Measurements from ENCODE around the gene MTCL3.
"Not testable (repeated sequence)": the region's sequence is repeated elsewhere in the genome, so short reads cannot be mapped to it uniquely, and the experiment has no call there.

Gene MTCL3

DNA sequence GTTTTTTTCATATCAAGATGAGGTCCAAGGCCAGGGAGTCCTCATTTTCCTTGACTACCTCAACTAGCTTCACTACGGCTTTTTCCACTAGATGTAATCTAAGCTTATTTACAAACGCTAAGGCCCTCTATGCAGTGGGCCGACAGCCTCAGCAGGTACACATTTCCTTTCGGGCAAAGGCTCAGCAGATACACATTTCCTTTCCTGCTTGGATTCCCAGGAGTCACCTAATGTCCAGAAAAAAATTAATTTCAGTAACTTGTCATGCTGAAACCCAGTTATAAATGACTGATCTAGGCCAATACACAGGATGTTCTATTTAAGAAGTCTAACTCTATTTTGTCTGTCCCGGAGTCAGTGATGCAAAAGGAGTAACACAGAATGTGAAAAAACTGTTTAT, 52.7 kb downstream of the MTCL3 start:
- DNase-seq (ENCODE audit: low spot score): no peak

GRCh38 chr6:127464881-127465459, 54.2 kb downstream of the MTCL3 start:
- peak; percentile 48 for DNase-seq (ENCODE audit: low spot score)

GRCh38 chr6:127464161-127464880, 54.8 kb downstream of the MTCL3 start:
- DNase-seq (ENCODE audit: low spot score): no peak

DNA sequence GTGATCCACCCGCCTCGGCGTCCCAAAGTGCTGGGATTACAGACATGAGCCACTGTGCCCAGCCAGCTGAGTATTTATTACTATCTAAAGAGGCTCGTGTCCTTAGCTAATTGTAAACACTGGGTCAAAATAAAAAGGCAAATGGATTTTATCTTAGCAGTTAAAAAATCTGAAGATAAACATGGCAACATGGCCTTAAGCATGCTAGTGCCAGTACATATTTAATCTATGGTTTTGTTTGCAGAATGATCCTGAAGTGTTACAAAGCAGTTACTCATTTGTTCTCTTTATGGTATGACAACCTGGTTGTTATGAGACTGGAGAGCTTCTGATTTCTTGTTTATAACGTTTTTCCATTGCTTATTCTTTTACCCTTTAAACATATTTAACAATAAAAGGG, 56.1 kb downstream of the MTCL3 start:
- DNase-seq (ENCODE audit: low spot score): no peak

- DNase-seq (ENCODE audit: low spot score): no peak
These were observed 56.8 kb downstream of the MTCL3 start for GRCh38 chr6:127462376-127462775.

- no peak for DNase-seq (ENCODE audit: low spot score)
These were observed 58.7 kb downstream of the MTCL3 start for GRCh38 chr6:127460465-127460864.

- DNase-seq (ENCODE audit: low spot score): no peak
These were observed 59.9 kb downstream of the MTCL3 start, which contains the start of gene KIAA0408 for GRCh38 chr6:127459231-127459641. KIAA0408 (minus strand) TSS chr6:127459389; CDS start chr6:127453981, 5,408 bp downstream.

DNA sequence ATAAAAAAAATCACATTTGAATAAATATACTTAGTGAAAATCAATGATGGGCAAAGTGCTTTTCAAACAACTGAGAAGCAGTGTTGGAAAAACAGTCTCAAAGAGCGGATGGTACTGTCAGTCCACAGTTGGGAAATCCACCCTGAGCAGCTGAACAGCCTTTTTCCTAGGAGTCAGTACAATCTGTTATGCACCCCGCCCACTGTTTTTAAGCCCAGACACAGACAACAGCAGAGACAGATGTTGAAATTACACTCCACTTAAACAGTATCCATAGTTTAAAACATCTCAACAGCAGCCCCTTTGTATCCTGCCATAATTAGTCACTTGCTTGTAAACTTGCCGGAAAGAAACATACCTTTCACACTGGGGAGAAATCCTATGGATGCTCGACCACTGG, 60.3 kb downstream of the MTCL3 start:
- no peak for DNase-seq (ENCODE audit: low spot score)

DNA sequence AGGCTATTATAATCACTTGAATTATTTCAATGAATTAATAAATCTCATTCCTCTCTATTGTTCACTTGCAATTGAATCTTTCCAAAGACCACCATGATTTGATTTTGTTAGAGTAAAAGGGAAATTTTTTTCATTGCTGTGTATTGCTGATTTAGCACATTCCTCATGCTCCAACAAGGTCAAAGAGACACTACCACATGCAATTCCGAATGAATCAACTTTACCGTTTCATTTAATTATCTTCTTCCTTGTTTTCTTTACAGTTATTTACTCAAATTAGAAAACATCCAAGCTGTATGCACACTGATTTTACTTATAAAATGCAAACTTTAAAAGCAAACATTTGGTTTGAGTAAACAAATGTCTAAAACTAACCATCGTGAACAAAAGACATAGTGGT, 60.9 kb downstream of the MTCL3 start:
- DNase-seq (ENCODE audit: low spot score): no peak

DNA sequence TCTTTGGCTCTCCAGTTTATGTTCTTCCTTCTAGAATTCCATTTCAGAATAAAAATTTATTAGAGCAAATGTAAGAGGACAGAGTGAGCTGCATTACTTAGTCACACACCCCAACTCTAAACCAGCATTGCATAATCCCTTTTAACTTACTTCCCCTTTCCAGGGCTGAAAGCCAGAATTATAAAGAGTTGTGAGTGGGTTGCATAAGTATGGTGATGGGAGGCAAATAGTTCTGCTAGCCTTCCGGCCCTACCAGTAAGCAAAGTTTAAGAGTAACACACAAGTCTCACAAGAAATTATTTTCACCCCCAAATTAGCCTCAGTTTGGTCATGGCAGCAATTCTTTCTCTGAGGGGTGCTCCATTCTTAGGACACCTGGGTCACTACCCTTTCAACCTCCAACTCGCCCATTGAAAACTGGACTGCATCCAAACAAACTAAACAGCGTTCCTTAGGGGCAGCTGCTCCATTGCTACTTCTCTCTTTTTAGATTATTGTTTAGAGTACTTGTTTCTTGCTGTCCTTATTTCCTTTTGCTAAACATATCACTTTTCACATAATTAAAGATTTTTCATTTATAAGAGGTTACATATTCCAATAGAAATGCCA, 61.6 kb downstream of the MTCL3 start:
- DNase-seq (ENCODE audit: low spot score): no peak

DNA sequence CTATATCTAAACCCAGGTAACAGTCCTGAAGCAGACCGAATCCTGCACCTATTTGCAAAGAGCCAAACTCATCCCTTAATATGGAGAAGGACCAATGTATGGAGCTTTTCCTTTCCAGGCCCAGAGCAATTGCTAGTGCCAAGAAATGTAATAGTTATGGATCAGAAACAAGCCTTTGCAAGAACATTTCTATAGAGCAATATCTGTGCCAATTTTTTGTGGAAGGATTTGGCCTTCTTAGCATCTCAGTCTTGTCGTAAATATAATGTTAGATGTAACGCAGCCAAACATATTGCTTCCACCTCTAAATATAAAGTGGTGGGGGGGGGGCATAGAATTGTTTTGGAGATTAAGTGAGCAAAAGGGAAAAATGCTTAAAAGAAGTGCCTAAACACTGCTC, 62.7 kb downstream of the MTCL3 start:
- DNase-seq (ENCODE audit: low spot score): no peak

DNA sequence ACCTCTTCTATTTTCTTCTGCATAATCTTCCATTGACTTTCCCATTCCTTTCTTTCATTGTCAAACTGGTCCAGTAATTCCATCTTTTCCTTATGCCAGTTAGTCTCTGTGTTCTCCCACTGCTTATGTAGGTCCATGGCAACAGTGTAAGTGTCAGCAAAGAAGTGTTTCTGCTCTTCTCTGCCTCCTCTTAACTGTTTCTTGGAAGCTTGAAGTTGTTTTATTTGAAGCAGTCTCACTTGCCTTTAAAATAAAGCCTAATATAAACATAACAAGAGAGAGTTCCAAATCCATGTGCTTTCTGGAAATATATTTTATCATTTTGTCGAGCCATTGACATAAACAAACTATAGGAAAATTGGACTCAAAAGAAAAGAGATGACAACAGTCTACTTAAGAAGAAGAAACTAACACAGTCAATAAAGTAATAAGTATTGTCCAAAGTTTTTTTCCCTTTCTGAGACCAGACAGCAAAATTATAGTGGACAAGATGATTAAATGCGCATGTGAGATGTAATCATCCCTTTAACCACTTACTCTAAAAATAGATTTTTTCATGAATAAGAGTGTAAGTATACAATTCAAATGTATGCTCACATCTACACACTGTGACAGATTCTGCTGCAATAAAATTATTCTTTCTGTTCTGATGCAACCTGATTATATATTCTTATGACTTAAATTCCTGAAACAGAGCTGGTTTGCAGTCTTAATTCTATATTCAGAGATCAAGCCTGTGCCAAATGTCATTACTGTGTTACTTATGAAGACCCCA, 65.1 kb downstream of the MTCL3 start:
- no peak for DNase-seq (ENCODE audit: low spot score)

- no peak for DNase-seq (ENCODE audit: low spot score)
These were observed 66.3 kb downstream of the MTCL3 start for GRCh38 chr6:127452803-127453202.

GRCh38 chr6:127451388-127451787, 67.7 kb downstream of the MTCL3 start:
- DNase-seq (ENCODE audit: low spot score): no peak

- no peak for DNase-seq (ENCODE audit: low spot score)
These were observed 71.4 kb downstream of the MTCL3 start for GRCh38 chr6:127447780-127448179.

DNA sequence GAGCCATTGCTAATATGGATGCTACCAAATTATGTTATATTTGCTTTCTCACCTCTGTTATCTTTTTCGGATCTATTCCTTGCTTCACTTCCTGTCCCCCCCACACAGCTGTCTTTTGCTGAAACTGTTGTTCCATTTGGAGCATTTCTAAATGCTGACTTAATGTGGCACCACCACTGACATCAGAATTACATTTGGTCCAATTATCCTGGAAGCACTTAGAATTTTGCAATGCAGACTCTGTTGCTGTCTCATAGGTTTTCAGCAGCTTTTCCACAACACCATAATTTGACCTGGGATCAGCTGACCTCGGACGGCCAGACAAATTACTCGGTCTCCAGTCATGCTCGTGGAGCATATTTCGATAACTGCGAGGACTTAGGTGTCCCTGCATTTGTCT, 72.8 kb downstream of the MTCL3 start:
- no peak for DNase-seq (ENCODE audit: low spot score)

DNA sequence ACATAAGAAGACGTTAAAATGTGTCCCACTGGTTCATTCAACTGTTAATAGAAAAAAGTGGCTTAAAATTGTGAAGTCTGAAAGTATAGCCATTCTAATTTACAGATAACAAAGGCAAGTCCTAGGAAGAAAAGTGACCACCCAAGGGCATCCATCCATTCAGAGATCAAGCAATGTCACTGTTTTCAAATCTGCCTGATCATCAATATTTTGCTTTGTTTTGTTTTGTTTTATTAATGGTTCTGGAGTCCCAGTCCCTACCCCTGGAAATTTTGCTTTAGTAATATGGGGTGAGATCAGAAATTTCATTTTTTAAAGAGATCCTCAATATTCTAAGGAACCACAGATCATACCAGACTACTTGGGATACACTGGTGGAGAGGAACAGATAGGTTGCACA, 77.3 kb downstream of the MTCL3 start:
- no peak for DNase-seq (ENCODE audit: low spot score)

DNA sequence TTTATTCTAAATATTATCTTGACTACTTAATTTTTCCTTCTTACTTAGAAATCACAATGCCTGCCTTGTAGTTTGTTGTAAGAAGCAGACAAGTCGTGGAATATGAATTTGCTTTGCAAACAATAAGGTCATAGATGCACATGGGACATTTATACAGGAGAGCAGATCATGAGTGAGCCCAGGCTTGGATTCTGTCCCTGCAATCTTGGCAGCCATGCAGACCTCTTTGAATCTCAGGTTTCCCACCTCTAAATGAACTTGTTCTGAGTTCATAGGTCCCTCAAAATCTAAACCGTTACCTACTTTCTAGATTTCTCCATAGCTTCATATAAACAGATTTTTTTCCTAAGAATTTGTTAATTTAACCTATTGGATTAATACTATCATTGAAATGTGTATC, 79.4 kb downstream of the MTCL3 start:
- no peak for DNase-seq (ENCODE audit: low spot score)

GRCh38 chr6:127436578-127437110, 82.5 kb downstream of the MTCL3 start:
- no peak for DNase-seq (ENCODE audit: low spot score)

DNA sequence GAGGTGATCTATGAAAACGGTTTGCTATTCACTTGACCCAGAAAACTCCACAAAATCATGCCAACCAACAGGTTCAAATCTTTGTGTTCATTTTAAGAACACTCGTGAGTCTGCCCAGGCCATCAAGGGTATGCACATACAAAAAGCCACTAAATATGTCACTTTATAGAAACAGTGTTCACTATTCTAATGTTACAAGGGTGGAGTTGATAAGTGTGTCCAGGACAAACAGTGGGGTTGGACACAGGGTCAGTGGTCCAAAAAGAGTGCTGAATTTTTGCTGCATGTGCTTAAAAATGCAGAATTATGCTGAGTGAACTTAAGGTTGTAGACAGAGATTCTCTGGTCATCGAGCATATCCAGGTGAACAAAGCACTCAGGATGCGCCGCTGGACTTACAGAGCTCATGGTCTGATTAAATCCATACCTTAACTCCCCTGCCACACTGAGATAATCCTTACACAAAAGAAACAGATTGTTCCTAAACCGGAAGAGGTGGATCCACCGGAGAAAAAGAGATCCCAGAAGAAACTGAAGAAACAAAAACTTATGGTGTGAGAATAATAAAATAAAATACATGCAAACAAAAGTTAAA, 83.4 kb downstream of the MTCL3 start:
- DNase-seq (ENCODE audit: low spot score): no peak

- DNase-seq (ENCODE audit: low spot score): no peak
These were observed 84.5 kb downstream of the MTCL3 start for GRCh38 chr6:127434651-127435050.

GRCh38 chr6:127428562-127428961, 90.6 kb downstream of the MTCL3 start:
- DNase-seq (ENCODE audit: low spot score): not testable (repeated sequence)

Data from SW480 (cell line).